WI38 (cell line): ENCODE measurements around the gene MFSD1.

Experiments used
- H3K4me3 ChIP-seq: 2 replicates; pipeline ENCODE4 v1.5.1; 2011; ENCODE audit warnings: low read depth, mild to moderate bottlenecking, control low read depth, low read length
- CTCF ChIP-seq: IDR thresholded peaks from 2 replicates; pipeline ENCODE4 v1.5.1; 2012; ENCODE audit warnings: low read depth, mild to moderate bottlenecking, control low read depth, low read length

Gene MFSD1

GRCh38 chr3:158801696-158802408, at the start of gene MFSD1:
TSS of gene MFSD1 (plus strand) at chr3:158802054. CDS start at chr3:158802153, 99 bp downstream.
- TF ChIP-seq CTCF, result no peak
- peak within 1 kb of the TSS; percentile 84 for H3K4me3 ChIP-seq

GRCh38 chr3:158753854-158754253, 48.0 kb upstream of the MFSD1 start:
- H3K4me3 ChIP-seq, result no peak overlapping the region
- no peak for TF ChIP-seq CTCF

- no peak for TF ChIP-seq CTCF
- H3K4me3 ChIP-seq, result no peak overlapping the region
These were observed 46.4 kb upstream of the MFSD1 start for GRCh38 chr3:158755421-158755820.

GRCh38 chr3:158761350-158761749, 40.5 kb upstream of the MFSD1 start:
- TF ChIP-seq CTCF, result no peak
- H3K4me3 ChIP-seq, result no peak overlapping the region

- no peak for TF ChIP-seq CTCF
- no peak overlapping the region for H3K4me3 ChIP-seq
These were observed 39.2 kb upstream of the MFSD1 start for GRCh38 chr3:158762701-158763100.

GRCh38 chr3:158763421-158763820, 38.4 kb upstream of the MFSD1 start:
- TF ChIP-seq CTCF, result no peak
- H3K4me3 ChIP-seq, result no peak overlapping the region

GRCh38 chr3:158765518-158766205, 36.2 kb upstream of the MFSD1 start:
- no peak for TF ChIP-seq CTCF
- no peak overlapping the region for H3K4me3 ChIP-seq
